HG03378 (cell line): Measurements from ENCODE around the gene FAM222A.

Experiments
- ATAC-seq: cut with Tn5 transposase; IDR thresholded peaks from one replicate; pipeline ENCODE4 v1.9.1; 2021; ENCODE audit warnings: mild to moderate bottlenecking, moderate library complexity; ENCODE audit not compliant: unreplicated experiment

Gene FAM222A

GRCh38 chr12:109737126-109737525 is 23.5 kb downstream of the FAM222A start:
- no peak for ATAC-seq

DNA sequence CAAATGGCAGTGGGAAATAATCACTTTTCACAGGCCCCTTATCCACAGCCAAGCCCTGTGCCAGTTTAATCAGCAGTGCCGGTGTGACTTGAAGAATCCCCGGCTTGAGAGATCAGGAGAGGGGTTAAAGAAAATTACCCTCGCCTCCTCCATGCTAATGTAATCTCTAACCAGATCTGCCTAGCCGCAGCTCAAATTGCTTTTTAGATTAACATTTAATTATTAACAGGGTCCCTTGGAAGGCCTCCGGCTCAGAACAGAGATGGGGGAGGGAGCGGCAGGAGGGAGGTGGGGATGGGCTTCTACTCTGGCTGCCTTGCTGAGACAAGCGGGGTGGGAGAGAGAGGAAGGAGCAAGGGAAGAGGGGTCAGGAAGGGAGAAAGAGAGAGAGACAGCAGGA is 24.0 kb downstream of the FAM222A start:
- ATAC-seq: no peak

GRCh38 chr12:109738209-109738608 is 24.6 kb downstream of the FAM222A start:
- ATAC-seq: no peak

DNA sequence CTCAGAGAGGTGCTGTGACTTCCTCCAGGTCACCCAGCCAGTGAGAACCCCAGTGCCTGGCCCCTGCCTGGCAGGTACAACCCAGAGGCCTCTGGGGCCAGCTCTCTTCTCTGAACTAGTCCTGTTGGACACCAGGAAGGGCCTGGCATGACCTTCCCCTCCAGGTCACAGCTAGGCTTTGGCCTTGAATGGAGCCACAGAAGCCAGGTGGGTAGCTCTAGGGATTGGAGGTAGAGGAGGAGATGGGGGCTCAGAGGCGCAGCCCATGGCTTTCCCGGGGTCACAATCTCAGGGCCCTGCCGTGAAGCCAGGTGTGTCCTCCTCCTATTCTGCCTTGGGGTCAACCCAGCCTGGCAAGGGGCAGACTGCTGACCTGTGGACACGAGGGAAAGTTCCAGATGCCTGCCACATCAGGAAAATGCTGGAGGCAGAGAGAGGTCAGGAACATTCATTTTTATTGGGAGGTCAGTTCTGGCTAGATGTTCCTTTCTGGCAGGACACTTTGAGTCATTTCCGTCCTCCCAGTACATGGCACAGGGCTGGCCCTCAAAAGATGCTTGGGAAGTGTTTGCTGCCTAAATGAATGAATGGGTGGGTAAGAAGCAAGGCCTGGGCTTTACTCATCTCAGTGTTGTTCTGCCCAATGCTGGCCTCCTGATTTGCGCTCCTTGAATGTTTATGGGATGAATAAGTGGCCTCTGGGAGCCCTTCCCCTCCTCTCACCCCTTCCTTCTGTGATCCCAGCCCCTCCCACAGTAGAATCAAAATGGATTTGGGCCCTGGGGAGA is 25.4 kb downstream of the FAM222A start:
- ATAC-seq: no peak

- no peak for ATAC-seq
Measured at GRCh38 chr12:109739747-109740693, 26.4 kb downstream of the FAM222A start.

DNA sequence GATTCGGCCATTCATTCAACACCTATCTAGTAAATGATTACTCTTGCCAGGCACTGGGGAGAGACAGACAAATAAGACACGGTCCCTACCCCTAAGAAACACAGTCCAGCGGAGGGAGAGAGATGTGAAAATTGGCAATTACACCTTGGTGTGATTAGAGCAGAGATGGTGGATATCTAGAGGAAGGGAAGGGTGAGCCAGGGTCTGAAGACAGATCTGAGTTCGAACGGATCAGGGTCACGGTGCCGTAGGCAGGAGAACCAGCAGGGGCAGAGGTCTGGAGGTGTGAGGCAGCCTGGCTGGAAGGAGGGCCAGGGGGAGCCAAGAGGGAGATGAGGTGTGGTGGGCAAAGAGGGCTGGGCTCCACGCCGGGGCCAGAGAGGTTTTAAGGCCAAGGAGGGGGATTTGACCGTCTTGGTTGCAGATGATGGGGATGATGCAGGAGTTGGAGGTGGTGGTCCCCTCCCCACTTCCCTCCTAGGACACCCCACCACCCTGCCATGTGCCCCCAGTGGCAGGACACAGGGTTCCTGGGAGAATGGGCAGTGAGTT is 27.1 kb downstream of the FAM222A start:
- ATAC-seq: no peak

DNA sequence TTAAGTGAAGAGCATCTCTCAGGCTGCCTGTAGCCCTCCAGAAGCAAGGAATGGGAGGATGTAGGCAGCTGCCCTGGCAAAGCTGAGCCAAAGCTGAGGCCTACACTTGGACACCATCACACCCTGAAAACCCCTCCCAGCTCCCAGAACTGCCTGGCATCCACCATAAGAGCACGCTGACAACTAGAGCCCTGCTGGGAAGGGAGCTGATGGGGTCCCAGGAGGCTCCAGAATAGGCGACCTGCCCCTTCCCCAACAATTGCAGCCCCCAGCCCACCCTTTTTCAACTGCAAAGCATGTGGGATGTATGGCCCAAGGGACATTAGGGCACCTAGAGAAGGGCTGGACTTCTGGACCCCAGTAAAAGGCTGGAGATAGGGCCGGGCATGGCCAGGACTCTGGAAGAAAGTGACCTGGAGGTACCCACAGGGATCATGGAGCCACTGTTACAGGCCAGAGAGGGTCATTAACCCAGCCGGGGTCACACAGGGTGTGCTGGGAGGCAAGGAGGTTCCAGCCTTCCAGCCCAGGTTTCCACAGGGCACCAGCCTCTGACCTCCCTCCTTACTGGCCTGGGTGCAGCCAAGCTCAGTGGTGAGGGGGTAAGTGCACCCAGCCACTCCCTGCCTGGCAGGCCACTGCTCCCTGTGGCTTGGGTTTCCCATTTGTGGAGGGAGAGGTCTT is 27.8 kb downstream of the FAM222A start:
- no peak for ATAC-seq

DNA sequence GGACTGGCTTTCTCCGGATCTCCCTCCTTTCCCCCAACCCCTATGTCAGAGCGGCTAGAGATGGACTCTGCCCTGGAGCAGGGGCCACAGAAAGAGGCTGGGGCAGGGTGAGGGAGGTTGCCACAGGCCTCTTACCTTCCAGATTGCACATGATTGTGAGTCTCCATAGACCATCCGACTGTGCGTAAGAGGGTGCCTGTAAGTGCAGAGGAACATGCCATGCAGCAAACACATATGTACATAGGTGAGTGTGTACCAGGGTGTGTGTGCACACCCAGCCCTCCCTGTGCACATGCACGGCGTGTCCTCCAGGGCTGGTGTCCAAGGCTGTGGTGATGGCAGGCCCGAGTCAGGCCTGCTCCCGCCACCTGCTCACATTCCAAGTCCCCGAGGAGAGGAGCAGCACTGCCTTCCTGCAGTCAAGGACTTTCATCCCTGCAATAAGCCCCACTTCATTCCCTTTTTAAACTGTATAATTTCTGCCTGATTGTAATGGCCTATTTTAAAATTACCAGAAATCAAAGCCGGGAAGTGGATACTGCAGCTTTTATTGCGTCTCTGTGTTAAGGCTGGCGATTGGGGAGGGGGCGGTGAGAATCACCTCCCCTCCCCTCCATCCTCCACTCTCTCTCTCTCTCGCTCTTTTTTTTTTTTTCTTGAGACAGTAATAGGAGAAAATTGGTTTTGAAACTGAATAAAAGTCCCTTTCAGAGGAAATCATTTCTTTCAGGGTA is 28.5 kb downstream of the FAM222A start:
- no peak for ATAC-seq

- ATAC-seq: no peak
Measured at GRCh38 chr12:109743076-109743910, 29.7 kb downstream of the FAM222A start.

DNA sequence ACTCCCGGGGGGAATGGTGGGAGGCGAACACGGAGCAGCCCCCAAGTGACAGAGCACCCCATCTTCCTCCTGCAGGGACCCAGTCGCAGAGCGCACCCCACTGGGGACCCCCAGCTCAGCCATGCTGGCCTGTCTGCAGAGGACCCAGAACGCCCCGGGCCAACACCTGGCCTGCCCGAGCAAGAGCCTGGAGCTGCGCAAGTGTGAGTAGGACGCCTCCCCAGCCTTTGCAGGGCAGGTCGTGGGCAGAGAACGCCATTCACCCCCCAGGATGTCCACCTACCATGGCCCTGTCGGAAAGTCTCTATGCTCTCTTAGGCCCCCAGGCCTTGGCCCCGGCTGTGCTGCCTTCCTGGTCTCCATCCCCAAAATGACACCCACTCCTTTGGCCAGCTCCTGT is 30.4 kb downstream of the FAM222A start:
- ATAC-seq: no peak

DNA sequence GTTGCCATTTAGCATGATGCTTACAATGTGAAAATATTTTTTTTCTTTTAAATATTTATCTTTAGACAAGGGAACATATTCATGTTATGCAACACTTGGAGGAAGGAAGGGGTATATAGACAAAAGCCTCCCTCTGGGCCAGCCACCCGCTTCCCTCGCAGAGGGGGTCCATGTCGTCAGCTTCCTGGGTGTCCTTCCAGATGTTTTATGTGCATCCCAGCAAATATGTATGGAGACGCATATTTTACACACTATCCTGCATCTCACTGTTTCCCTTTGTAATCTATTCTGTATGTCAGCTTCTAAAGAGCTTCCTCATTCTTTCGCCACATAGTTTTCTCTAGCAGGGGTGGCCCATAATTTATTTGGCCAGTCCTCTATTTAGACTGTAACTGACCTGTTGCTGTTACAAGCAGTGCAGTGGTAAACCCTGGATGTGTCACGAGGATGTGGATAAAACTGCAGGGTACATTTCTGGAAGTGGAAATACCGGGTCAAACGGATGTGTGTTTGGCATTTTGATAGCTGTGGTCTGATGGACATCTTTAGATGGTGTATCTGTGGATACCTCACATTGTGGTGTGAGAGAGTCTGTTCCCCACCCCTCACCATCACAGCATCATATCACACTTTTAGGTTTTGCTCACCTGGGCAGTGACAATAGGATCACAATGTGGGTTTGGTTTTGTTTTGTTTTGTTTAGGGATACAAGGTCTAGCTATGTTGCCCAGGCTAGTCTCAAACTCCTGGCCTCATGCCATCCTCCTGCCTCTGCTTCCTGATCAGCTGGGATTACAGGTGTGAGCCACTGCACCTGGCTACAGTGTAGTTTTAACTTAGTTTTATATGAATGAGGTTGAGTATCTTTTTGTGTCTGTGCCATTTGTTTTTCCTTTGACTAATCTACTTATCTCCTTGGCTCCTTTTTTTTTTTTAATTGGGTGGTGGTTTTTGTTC is 31.6 kb downstream of the FAM222A start:
- no peak for ATAC-seq

GRCh38 chr12:109752117-109753053 is 38.8 kb downstream of the FAM222A start:
- ATAC-seq: no peak

- no peak for ATAC-seq
Measured at GRCh38 chr12:109753054-109753401, 39.4 kb downstream of the FAM222A start.

DNA sequence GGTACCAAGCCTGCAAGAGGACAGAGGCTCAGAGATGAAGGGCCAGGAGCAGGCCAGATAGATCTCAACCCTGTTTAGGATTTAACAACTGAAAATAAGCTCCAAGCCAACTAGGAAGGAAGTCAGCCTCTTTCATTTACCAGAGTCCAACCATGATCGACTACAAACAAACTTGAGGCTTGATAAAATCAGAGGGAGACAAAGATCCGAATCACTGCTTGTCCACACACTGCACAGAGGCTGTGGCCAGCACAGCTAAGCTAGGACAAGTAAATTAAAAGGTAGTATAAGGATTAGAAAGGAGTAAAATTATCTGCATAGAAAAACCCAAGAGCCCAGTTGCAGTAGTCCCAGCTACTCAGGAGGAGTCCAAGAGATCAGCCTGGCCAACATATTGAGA is 40.3 kb downstream of the FAM222A start:
- ATAC-seq: no peak

DNA sequence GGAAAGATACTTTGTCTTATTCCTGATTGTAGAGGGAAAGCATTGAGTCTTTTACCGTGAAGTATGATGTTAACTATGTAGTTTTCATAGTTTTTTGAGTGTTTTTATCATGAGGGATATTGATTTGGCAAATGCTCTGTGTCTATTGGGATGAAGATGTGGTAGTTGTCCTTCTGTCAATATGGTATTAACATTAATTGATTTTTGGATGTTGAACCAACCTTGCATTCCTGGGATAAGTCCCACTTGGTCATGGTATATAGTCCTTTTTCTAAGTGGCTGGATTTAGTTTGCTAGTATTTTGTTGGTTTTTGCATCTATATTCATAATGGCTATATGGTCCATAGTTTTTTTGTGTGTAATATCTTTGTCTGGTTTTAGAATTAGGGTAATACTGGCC is 42.8 kb downstream of the FAM222A start:
- ATAC-seq: no peak

GRCh38 chr12:109757671-109758265 is 44.1 kb downstream of the FAM222A start:
- no peak for ATAC-seq
